ENCODE data around the gene LDHAL6B. TPM values are rescaled to one million over a fixed set of nuclear protein-coding genes. Genes with fewer than 3 reads are reported as not detected.

The LDHAL6B gene
- total RNA-seq, 1 experiment from 2014 or later = not detected

DNA sequence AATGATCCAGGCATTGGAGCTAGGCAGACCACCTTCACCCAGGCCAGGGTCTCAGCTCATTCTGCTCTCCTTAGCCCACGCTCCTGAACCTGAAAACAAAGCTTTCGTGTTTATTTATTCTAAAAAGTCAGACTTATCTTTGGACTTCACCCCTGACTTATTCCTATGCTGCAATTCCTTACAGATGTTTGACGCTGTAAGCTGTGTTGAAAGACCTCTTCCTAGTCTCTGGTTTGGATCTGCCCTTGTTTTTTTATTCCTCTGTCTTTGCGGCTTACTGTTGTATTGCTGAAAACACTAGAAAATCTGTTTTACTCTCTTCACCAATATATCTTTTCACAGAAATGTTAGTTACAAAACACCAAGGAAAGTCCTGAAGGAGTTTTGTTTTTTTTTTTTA lies 40.5 kb upstream of the LDHAL6B start:
- Histone ChIP-seq H2AFZ (ENCODE audit: low read length) (no peak overlapping the region), H3K9ac (ENCODE audit: low read length) (no peak overlapping the region), H3K9me2 (replicated peaks; ENCODE audit: insufficient read depth, low read length) (no peaks in the 10 kb centered on the region), H4K20me1 (ENCODE audit: insufficient read depth, low read depth, low read length) (no peaks in the 10 kb centered on the region), H3K4me2 (ENCODE audit: low read depth, low read length, poor library complexity, severe bottlenecking) (no peak overlapping the region), H3K79me2 (ENCODE audit: low read length) (no peaks in the 10 kb centered on the region), H3K9me3 (ENCODE audit: low read length) (no peaks in the 10 kb centered on the region), H3K36me3 (ENCODE audit: insufficient read depth, low read length) (no peaks in the 10 kb centered on the region), H3K27ac (ENCODE audit: low read length) (no peak overlapping the region), H3K4me1 (ENCODE audit: low read length) (no peaks in the 10 kb centered on the region), H3K4me3 (ENCODE audit: low read length) (no peak overlapping the region), H3K27me3 (ENCODE audit: low read length) (no peaks in the 10 kb centered on the region)
- no peak for DNase-seq

DNA sequence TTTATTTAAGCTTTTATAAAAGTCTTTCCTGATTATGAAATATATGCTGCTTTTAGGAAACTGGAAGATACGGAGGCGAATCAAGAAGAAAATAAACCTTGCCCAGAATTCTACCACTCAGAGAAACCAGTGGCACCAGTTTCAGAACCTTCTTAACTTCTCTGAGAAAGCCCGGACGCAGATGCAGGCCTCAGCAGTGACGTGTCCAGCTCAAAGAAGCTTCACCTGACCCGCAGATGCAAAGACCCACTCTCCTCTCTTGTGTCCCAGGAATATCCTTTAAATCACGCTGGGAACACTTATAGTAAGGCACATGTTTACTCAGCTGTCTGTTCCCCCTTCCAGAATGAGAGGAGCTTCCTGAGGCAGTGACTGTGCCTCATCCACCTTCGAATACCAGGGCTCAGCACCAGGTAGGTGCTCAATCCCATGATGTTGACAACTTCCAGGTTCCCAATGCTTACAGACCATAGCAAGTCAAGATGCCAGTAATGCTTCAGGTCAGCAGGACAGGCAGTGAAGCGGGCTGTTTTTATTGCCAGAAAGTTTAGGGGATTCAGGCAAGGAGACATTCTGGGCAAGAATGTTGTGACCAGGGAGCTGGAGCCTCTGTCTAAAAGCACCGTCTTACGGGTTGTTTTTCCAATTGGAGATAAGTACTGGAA lies 39.9 kb upstream of the LDHAL6B start:
- H3K36me3 ChIP-seq (ENCODE audit: insufficient read depth, low read length) = no peaks in the 10 kb centered on the region

DNA sequence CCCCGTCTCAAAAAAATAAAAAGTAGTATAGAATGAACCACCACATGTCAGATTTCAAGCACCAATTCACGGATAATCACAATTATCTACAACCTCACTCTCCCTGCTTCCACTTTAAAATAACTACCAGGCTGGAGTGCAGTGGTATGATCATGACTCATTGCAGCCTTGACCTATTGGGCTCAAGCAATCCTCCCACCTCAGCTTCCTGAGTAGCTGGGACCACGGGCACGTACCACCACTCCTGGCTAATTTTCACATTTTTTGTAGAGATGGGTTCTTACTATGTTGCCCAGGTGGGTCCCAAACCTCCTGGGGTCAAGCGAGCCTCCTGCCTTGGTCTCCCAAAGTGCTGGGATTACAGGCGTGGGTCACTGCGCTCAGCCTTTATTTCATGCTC lies 38.1 kb upstream of the LDHAL6B start:
- no peak overlapping the region for H3K4me2 ChIP-seq (ENCODE audit: low read depth, low read length, poor library complexity, severe bottlenecking)
- no peaks in the 10 kb centered on the region for H3K27me3 ChIP-seq (ENCODE audit: low read length)
- no peak for DNase-seq
- no peaks in the 10 kb centered on the region for H3K36me3 ChIP-seq (ENCODE audit: insufficient read depth, low read length)
- H3K9me3 ChIP-seq (ENCODE audit: low read length) = no peaks in the 10 kb centered on the region
- no peaks in the 10 kb centered on the region for H3K4me1 ChIP-seq (ENCODE audit: low read length)
- H3K79me2 ChIP-seq (ENCODE audit: low read length) = no peaks in the 10 kb centered on the region
- no peak overlapping the region for H2AFZ ChIP-seq (ENCODE audit: low read length)
- no peaks in the 10 kb centered on the region for H4K20me1 ChIP-seq (ENCODE audit: insufficient read depth, low read depth, low read length)
- H3K9me2 ChIP-seq (replicated peaks; ENCODE audit: insufficient read depth, low read length) = no peaks in the 10 kb centered on the region
- H3K9ac ChIP-seq (ENCODE audit: low read length) = no peak overlapping the region
- no peak overlapping the region for H3K4me3 ChIP-seq (ENCODE audit: low read length)
- H3K27ac ChIP-seq (ENCODE audit: low read length) = no peak overlapping the region

More for the DNA sequence above, 39.9 kb upstream of the LDHAL6B start:
- Histone ChIP-seq H3K9me2 (replicated peaks; ENCODE audit: insufficient read depth, low read length) (no peaks in the 10 kb centered on the region), H4K20me1 (ENCODE audit: insufficient read depth, low read depth, low read length) (no peaks in the 10 kb centered on the region), H3K79me2 (ENCODE audit: low read length) (no peaks in the 10 kb centered on the region), H3K27ac (ENCODE audit: low read length) (no peak overlapping the region), H3K9ac (ENCODE audit: low read length) (no peak overlapping the region), H3K4me1 (ENCODE audit: low read length) (no peaks in the 10 kb centered on the region), H3K9me3 (ENCODE audit: low read length) (no peaks in the 10 kb centered on the region), H3K4me2 (ENCODE audit: low read depth, low read length, poor library complexity, severe bottlenecking) (no peak overlapping the region), H3K27me3 (ENCODE audit: low read length) (no peaks in the 10 kb centered on the region), H2AFZ (ENCODE audit: low read length) (no peak overlapping the region), H3K4me3 (ENCODE audit: low read length) (no peak overlapping the region)
- DNase-seq = no peak

DNA sequence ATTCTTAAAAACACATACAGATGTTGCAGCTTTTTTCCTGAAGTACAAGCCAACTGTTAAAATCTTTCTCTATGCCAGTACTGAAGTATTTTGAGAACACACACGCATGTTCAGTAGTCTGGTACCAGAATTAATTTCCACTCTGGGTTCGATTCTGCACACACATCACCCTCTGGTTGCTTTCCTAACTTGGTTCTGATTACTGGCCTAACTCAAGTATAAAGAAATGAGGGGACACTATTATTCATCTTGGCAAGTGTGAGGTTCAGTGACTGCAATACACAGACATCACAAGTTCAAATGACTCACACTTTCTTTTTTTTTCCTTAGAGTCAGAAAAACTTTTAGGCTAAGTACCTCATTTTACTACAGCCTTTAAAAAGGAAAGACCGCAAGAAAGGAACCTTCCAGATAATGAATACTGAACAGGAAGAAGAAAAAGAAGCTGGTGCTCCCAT lies 37.4 kb upstream of the LDHAL6B start:
- no peaks in the 10 kb centered on the region for H3K27me3 ChIP-seq (ENCODE audit: low read length)
- H3K4me2 ChIP-seq (ENCODE audit: low read depth, low read length, poor library complexity, severe bottlenecking) = no peak overlapping the region
- no peaks in the 10 kb centered on the region for H3K9me3 ChIP-seq (ENCODE audit: low read length)
- no peaks in the 10 kb centered on the region for H3K36me3 ChIP-seq (ENCODE audit: insufficient read depth, low read length)
- no peak overlapping the region for H2AFZ ChIP-seq (ENCODE audit: low read length)
- no peaks in the 10 kb centered on the region for H3K9me2 ChIP-seq (replicated peaks; ENCODE audit: insufficient read depth, low read length)
- no peak for DNase-seq
- H3K79me2 ChIP-seq (ENCODE audit: low read length) = no peaks in the 10 kb centered on the region
- H3K4me3 ChIP-seq (ENCODE audit: low read length) = no peak overlapping the region
- no peaks in the 10 kb centered on the region for H3K4me1 ChIP-seq (ENCODE audit: low read length)
- no peaks in the 10 kb centered on the region for H4K20me1 ChIP-seq (ENCODE audit: insufficient read depth, low read depth, low read length)
- H3K27ac ChIP-seq (ENCODE audit: low read length) = no peak overlapping the region
- H3K9ac ChIP-seq (ENCODE audit: low read length) = no peak overlapping the region

DNA sequence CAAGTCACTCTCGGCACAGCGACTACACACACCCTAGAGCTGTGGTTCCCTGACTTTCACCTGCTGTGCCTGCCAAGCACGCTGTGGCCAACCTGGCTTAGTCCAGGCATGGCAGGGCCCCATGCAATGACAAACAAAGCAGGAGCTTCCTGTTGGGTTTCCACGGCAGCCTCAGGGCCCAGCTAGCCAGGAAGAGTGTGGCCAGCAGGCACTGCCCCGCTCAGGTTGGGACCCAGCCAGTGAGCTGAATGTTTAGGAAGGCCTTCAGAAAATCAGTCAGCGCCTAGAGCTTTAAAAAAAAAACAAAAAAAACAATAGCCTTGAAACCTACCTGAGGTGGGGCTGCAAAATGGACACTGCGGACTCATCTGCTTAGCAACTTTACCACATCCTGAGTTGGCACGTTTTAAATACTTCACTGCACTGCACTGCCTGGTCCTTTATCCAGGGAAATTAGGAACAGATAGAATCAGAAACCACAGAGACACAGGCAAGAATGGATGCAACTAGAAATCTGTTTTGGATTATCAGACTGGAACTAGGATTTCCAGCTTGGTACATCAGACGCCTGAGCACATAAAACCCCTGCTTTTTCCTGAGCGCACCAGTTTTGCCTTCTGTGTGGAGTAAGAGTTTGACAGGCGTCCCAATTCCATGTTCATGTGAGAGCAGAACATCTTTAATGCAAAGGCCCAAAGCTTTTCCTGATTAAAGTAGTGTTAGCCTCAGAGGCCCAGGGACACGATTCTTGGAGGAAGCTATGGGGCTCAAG lies 36.2 kb upstream of the LDHAL6B start:
- Histone ChIP-seq H3K9me3 (ENCODE audit: low read length) (no peaks in the 10 kb centered on the region), H3K4me2 (ENCODE audit: low read depth, low read length, poor library complexity, severe bottlenecking) (no peak overlapping the region), H3K27me3 (ENCODE audit: low read length) (no peaks in the 10 kb centered on the region), H3K9me2 (replicated peaks; ENCODE audit: insufficient read depth, low read length) (no peaks in the 10 kb centered on the region), H3K4me1 (ENCODE audit: low read length) (no peaks in the 10 kb centered on the region), H2AFZ (ENCODE audit: low read length) (no peak overlapping the region), H3K27ac (ENCODE audit: low read length) (no peak overlapping the region), H3K36me3 (ENCODE audit: insufficient read depth, low read length) (no peaks in the 10 kb centered on the region), H3K79me2 (ENCODE audit: low read length) (no peaks in the 10 kb centered on the region), H3K4me3 (ENCODE audit: low read length) (no peak overlapping the region), H3K9ac (ENCODE audit: low read length) (no peak overlapping the region), H4K20me1 (ENCODE audit: insufficient read depth, low read depth, low read length) (no peaks in the 10 kb centered on the region)
- DNase-seq = no peak

DNA sequence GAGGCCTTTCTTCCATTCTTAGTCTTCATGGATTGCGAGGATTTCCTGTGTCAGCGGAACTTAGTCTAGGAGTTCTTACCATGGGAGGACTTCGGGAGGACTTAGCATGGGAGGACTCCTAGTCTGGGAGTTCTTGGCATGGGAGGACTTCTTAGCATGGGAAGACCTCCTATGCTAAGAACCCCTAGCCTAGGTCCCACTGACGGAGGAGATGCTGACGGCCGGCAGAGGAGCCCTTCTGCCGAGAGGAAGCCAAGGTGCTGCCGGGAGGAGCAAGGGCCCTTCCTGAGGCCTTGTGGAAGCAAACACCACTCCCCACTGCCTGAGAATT lies 35.6 kb upstream of the LDHAL6B start:
- Histone ChIP-seq H3K27ac (ENCODE audit: low read length) (no peak overlapping the region), H2AFZ (ENCODE audit: low read length) (no peak overlapping the region), H3K4me2 (ENCODE audit: low read depth, low read length, poor library complexity, severe bottlenecking) (no peak overlapping the region), H3K27me3 (ENCODE audit: low read length) (no peaks in the 10 kb centered on the region), H3K9me2 (replicated peaks; ENCODE audit: insufficient read depth, low read length) (no peaks in the 10 kb centered on the region), H3K79me2 (ENCODE audit: low read length) (no peaks in the 10 kb centered on the region), H4K20me1 (ENCODE audit: insufficient read depth, low read depth, low read length) (no peaks in the 10 kb centered on the region), H3K9ac (ENCODE audit: low read length) (no peak overlapping the region), H3K4me3 (ENCODE audit: low read length) (no peak overlapping the region), H3K4me1 (ENCODE audit: low read length) (no peaks in the 10 kb centered on the region), H3K9me3 (ENCODE audit: low read length) (no peaks in the 10 kb centered on the region), H3K36me3 (ENCODE audit: insufficient read depth, low read length) (no peaks in the 10 kb centered on the region)
- no peak for DNase-seq

DNA sequence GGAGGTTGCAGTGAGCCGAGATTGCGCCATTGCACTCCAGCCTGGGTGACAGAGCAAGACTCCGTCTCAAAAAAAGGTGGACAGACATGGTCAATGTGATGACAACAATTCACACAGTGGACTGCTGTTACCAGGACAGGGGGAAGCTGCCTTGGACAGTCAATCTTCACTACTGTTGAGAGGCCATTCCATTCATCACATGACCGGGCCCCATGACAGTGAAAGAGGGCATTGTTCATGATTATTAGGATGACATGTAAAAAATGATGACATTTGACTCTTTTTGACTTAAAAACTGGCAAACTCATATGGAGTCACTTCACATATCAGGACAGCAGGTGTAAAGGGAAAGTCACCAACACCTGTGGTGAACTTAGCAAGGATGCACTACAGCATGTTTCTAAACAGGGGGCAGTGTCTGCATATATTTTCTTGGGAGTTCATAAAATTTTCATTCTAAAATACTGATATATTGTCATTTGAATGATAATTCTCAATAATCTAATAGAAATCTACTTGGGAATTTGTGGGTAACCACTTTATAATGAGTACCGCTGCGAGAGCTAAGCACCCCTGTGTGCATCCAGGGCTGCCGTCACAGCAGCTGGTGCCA lies 34.2 kb upstream of the LDHAL6B start:
- H3K4me1 ChIP-seq (ENCODE audit: low read length) = peaks cover 7% of the 10 kb centered on the region
- no peak overlapping the region for H3K27ac ChIP-seq (ENCODE audit: low read length)
- H3K9me2 ChIP-seq (replicated peaks; ENCODE audit: insufficient read depth, low read length) = no peaks in the 10 kb centered on the region
- no peaks in the 10 kb centered on the region for H3K9me3 ChIP-seq (ENCODE audit: low read length)
- no peak overlapping the region for H3K4me3 ChIP-seq (ENCODE audit: low read length)
- no peak overlapping the region for H2AFZ ChIP-seq (ENCODE audit: low read length)
- no peak overlapping the region for H3K9ac ChIP-seq (ENCODE audit: low read length)
- no peaks in the 10 kb centered on the region for H3K36me3 ChIP-seq (ENCODE audit: insufficient read depth, low read length)
- no peaks in the 10 kb centered on the region for H4K20me1 ChIP-seq (ENCODE audit: insufficient read depth, low read depth, low read length)
- no peaks in the 10 kb centered on the region for H3K79me2 ChIP-seq (ENCODE audit: low read length)
- H3K4me2 ChIP-seq (ENCODE audit: low read depth, low read length, poor library complexity, severe bottlenecking) = no peak overlapping the region
- DNase-seq = no peak
- no peaks in the 10 kb centered on the region for H3K27me3 ChIP-seq (ENCODE audit: low read length)

DNA sequence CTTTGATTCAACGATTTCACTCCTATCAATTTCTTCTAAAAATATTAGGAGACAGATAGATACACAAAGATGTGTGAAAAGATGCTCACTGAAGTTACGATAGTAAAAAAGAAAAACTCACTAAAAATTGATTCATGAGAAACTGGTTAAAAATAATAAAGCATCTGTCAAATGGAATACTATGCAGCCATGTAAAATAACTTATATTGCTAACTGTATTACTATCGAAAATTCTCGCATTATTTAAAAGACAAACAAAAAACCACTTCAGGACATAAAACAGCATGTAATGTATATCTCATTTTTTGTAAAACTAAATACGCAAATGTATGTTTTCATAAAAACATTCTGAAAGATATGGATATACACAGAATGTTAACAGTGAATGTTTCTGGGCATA lies 33.4 kb upstream of the LDHAL6B start:
- no peaks in the 10 kb centered on the region for H3K9me2 ChIP-seq (replicated peaks; ENCODE audit: insufficient read depth, low read length)
- no peak overlapping the region for H2AFZ ChIP-seq (ENCODE audit: low read length)
- DNase-seq = no peak

More for the DNA sequence above, 33.4 kb upstream of the LDHAL6B start:
- Histone ChIP-seq H3K4me2 (ENCODE audit: low read depth, low read length, poor library complexity, severe bottlenecking) (no peak overlapping the region), H4K20me1 (ENCODE audit: insufficient read depth, low read depth, low read length) (no peaks in the 10 kb centered on the region), H3K9ac (ENCODE audit: low read length) (no peak overlapping the region), H3K4me3 (ENCODE audit: low read length) (no peak overlapping the region), H3K27ac (ENCODE audit: low read length) (no peak overlapping the region), H3K9me3 (ENCODE audit: low read length) (no peaks in the 10 kb centered on the region), H3K4me1 (ENCODE audit: low read length) (peaks cover 7% of the 10 kb centered on the region), H3K79me2 (ENCODE audit: low read length) (no peaks in the 10 kb centered on the region), H3K27me3 (ENCODE audit: low read length) (no peaks in the 10 kb centered on the region), H3K36me3 (ENCODE audit: insufficient read depth, low read length) (no peaks in the 10 kb centered on the region)
